Fibroblast of pulmonary artery (primary cell): ENCODE results near the gene DHX32.

ENCODE experiments used
- DNase-seq: peaks from one replicate; pipeline ENCODE4 v3.0.0-alpha.2; 2010; ENCODE audit warnings: low read depth
- H3K4me3 ChIP-seq: replicated peaks from 2 replicates; pipeline ENCODE4 v1.5.1; 2011; ENCODE audit warnings: low read depth, mild to moderate bottlenecking, control low read depth, low read length, moderate library complexity
- TF ChIP-seq, protein P1 (sequence below): IDR thresholded peaks from 2 replicates; pipeline ENCODE4 v1.5.1; 2011; ENCODE audit warnings: mild to moderate bottlenecking, control low read depth, low read length, inconsistent platforms; ENCODE audit errors: missing control alignments

The DHX32 gene

DNA sequence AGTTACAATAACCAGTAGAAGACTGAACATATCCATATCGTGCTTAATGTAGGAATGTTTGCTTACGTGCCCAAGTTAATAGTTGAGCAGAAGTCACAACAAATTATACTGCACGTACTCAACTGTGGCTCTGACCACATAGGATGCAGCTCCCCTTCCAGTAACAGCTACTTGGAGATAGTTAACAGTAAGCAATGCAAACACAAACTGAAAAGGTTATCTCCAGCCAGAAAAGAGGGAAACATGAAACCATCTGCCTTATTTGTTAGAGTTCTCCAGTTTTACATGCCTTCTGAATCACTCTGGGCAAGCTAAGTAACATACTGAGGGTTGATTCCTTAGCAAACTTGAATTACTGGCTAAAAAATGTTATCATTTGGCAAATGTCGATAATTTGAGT lies 9.8 kb downstream of the DHX32 start:
- TF ChIP-seq, protein P1, sequence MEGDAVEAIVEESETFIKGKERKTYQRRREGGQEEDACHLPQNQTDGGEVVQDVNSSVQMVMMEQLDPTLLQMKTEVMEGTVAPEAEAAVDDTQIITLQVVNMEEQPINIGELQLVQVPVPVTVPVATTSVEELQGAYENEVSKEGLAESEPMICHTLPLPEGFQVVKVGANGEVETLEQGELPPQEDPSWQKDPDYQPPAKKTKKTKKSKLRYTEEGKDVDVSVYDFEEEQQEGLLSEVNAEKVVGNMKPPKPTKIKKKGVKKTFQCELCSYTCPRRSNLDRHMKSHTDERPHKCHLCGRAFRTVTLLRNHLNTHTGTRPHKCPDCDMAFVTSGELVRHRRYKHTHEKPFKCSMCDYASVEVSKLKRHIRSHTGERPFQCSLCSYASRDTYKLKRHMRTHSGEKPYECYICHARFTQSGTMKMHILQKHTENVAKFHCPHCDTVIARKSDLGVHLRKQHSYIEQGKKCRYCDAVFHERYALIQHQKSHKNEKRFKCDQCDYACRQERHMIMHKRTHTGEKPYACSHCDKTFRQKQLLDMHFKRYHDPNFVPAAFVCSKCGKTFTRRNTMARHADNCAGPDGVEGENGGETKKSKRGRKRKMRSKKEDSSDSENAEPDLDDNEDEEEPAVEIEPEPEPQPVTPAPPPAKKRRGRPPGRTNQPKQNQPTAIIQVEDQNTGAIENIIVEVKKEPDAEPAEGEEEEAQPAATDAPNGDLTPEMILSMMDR = no peak
- H3K4me3 ChIP-seq = no peak overlapping the region
- no peak for DNase-seq

GRCh38 chr10:125868372-125868975 lies 12.6 kb downstream of the DHX32 start:
- no peak overlapping the region for H3K4me3 ChIP-seq
- TF ChIP-seq, protein P1 = peak; percentile 90
- peak; percentile 69 for DNase-seq

DNA sequence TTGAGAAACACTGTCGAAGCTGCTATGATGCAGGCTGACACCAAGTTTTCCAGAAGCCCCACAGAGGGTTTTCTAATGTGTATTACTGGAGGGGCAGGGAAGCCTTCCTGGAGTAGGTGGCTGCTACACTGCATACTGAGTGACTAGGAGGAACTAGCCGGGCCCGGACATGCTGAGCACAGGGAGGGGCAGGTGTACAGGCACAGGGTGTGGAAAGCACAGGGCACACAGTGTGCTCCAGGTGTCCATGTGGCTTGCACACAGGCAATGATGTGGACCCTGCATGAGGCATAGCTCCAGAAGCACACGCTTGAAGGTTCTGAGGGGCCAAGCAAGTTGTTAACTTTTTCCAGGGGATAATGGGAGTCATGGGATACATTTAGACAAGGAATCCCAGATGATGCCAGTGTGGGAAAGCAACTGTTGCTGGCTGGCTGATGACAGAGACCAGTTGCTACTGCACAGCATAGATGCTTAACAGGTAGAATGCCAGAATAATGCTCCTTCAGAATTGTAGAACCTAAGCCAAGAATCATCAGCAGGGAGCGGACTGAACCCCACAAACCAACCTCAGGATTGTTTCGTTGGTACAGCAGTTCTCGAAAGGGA lies 14.6 kb downstream of the DHX32 start:
- no peak overlapping the region for H3K4me3 ChIP-seq
- TF ChIP-seq, protein P1 = no peak
- no peak for DNase-seq

- no peak overlapping the region for H3K4me3 ChIP-seq
- DNase-seq = no peak
- TF ChIP-seq, protein P1 = no peak
Measured at GRCh38 chr10:125865120-125865519, 16.0 kb downstream of the DHX32 start.

DNA sequence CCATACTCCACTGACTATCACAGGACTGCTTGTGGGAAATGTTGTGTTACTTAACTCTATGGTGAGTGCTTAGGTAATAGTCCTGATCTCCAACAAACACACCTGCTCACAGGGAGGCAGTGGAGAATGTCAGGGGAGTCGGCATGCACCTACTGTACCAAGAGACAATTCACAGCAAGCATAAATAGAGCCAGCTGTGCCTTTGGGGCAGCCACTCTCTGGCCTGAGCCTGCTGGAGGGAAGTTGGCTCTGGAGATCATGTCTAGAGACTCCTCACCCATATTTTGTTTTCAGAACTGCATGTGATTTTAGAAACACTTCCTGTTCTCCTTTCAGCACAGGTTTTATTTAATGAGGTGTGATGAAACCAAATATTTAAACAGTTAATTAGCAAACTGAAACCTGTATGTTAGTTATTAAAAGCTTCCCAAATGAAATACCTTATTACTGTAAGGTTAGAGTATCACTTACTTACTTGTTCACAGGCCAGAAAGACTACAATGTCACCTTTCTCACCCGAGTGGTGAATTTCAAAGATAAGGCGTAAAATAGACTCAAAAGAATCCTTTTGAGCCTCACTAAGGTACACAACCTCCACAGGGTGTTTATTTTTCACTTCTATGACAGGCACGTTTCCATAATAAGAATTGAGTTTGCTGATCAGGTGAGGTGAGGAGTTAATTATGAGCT lies 21.8 kb downstream of the DHX32 start:
- no peak overlapping the region for H3K4me3 ChIP-seq
- DNase-seq = no peak
- TF ChIP-seq, protein P1 = no peak

GRCh38 chr10:125857185-125857760 lies 23.8 kb downstream of the DHX32 start:
- no peak for DNase-seq
- no peak overlapping the region for H3K4me3 ChIP-seq
- TF ChIP-seq, protein P1 = no peak
